ENCODE measurements around the gene HDAC9.

Gene HDAC9

DNA sequence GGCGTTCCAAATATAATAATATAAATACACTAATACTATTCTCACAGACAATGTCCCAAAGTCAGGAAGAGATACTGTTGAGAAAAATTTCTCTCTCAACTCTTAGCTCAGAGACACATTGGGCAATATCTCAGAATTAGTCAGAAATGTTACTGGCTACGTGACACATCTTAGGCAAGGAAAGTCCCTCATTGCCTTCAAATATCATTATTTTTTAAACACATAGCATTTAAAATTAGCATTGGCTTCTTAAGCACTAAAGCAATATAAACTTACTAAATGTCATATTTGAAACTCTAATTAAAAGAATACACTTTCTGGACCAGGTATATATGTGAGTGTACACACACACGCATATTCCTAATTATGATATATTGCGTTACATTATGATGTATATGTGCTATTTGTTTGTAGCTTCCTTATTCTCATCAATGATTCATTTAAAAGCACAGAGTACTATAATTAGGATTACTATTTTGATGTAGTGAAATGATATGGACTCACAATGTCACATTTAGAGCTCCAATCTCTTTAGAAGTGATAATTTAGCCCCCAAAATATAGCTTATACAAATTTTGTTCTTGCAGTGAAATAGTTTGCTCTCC is 366.1 kb downstream of the HDAC9 start:
- H2BK5ac ChIP-seq (ENCODE audit: low read length) = no peak overlapping the region
- H3K18ac ChIP-seq (ENCODE audit: low read length) = no peak overlapping the region
- H4K5ac ChIP-seq (ENCODE audit: low read length) = no peak overlapping the region
- no peaks in the 10 kb centered on the region for H3K4me1 ChIP-seq (ENCODE audit: control insufficient read depth, low read depth, low read length)
- WGBS (ENCODE audit: extremely low coverage, insufficient coverage, low lambda C conversion rate) = no CpG with 5 or more reads among the region's 4 CpGs
- H2BK15ac ChIP-seq (replicated peaks; ENCODE audit: low read depth) = no peak overlapping the region
- H2AK5ac ChIP-seq (ENCODE audit: low read length) = no peak overlapping the region
- H3K27me3 ChIP-seq (ENCODE audit: insufficient read depth, low read length, poor library complexity) = no peaks in the 10 kb centered on the region
- H3K36me3 ChIP-seq (ENCODE audit: control insufficient read depth, insufficient read depth, low read length) = no peaks in the 10 kb centered on the region
- no peak overlapping the region for H4K8ac ChIP-seq (ENCODE audit: low read depth, low read length)
- H3K27ac ChIP-seq (ENCODE audit: low read depth, low read length) = no peak overlapping the region
- no peak overlapping the region for H3K23ac ChIP-seq (ENCODE audit: low read length)
- H3K4ac ChIP-seq (ENCODE audit: low read depth, low read length) = no peak overlapping the region
- H3K4me3 ChIP-seq (ENCODE audit: low read length) = no peak overlapping the region
- no peak overlapping the region for H2BK120ac ChIP-seq (ENCODE audit: low read depth, low read length)
- DNase-seq = no peak
- H3K4me2 ChIP-seq (ENCODE audit: low read length) = no peak overlapping the region
- H3K9ac ChIP-seq (ENCODE audit: low read length) = no peak overlapping the region
- H3K79me1 ChIP-seq (ENCODE audit: low read length) = no peaks in the 10 kb centered on the region
- no peak overlapping the region for H3K56ac ChIP-seq (ENCODE audit: low read length)
- H3K79me2 ChIP-seq (ENCODE audit: control insufficient read depth, insufficient read depth, low read length) = no peaks in the 10 kb centered on the region

DNA sequence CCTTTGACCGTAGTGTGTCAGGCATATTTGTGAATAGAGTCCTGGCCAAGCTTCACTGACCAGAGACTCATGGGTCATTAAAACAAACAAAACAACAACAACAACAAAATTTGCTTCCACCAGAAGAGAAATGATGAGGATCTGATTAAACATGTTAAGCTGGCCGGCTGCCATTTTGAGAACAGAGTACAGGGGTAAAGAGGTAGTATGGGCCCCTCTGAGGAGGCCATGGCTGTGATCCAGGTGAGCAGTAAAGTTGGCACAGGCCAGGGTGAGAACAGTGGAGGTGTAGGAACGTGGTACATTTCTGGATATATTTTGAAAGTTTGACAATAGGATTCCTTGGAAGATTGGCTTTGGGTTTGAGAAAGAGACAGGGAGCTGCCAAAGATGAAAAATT is 369.4 kb downstream of the HDAC9 start:
- Histone ChIP-seq H3K4me1 (ENCODE audit: control insufficient read depth, low read depth, low read length) (no peaks in the 10 kb centered on the region), H3K18ac (ENCODE audit: low read length) (no peak overlapping the region), H2BK120ac (ENCODE audit: low read depth, low read length) (no peak overlapping the region), H3K4me2 (ENCODE audit: low read length) (no peak overlapping the region), H4K8ac (ENCODE audit: low read depth, low read length) (no peak overlapping the region), H2BK15ac (replicated peaks; ENCODE audit: low read depth) (no peak overlapping the region), H2BK5ac (ENCODE audit: low read length) (no peak overlapping the region), H3K36me3 (ENCODE audit: control insufficient read depth, insufficient read depth, low read length) (no peaks in the 10 kb centered on the region), H3K23ac (ENCODE audit: low read length) (no peak overlapping the region), H3K27me3 (ENCODE audit: insufficient read depth, low read length, poor library complexity) (no peaks in the 10 kb centered on the region), H4K5ac (ENCODE audit: low read length) (no peak overlapping the region), H3K27ac (ENCODE audit: low read depth, low read length) (no peak overlapping the region), H3K4ac (ENCODE audit: low read depth, low read length) (no peak overlapping the region), H3K9ac (ENCODE audit: low read length) (no peak overlapping the region), H3K79me1 (ENCODE audit: low read length) (no peaks in the 10 kb centered on the region), H3K4me3 (ENCODE audit: low read length) (no peak overlapping the region), H3K56ac (ENCODE audit: low read length) (no peak overlapping the region), H2AK5ac (ENCODE audit: low read length) (no peak overlapping the region), H3K79me2 (ENCODE audit: control insufficient read depth, insufficient read depth, low read length) (no peaks in the 10 kb centered on the region)
- DNase-seq = no peak
- no CpG with 5 or more reads among the region's 3 CpGs for WGBS (ENCODE audit: extremely low coverage, insufficient coverage, low lambda C conversion rate)

DNA sequence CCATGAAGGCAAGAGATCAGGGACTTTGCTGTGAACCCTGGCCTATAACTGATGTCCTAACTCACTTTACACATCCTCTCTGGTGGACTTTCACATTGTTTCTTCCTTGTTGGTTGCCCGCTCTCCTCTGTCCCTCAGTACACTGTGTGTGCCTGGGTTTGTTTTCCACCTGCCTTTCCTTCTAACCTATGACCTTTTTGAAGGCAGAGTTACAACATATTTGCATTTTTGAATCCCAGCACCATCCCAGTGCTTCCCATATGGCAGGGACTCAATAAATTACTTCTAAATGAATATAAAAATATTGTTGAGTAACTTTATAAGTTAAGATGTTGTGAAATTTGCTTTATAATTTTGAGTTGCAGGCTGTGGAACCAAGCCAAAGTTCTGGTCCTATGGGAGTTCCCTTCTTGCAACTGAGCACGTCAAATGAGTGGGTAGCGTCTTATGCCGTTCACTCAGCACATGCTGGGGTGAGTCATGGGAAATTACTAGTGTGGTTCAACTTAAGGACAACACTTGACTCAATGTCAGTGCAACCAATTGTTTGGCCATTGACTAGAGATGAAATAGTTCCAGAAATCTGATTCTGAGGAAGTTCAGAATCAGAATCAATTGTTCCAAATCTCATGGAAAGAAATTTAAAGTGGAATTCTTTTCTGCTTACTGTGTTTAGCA is 370.9 kb downstream of the HDAC9 start:
- Histone ChIP-seq H2BK5ac (ENCODE audit: low read length) (no peak overlapping the region), H3K27me3 (ENCODE audit: insufficient read depth, low read length, poor library complexity) (no peaks in the 10 kb centered on the region), H2BK120ac (ENCODE audit: low read depth, low read length) (no peak overlapping the region), H3K79me2 (ENCODE audit: control insufficient read depth, insufficient read depth, low read length) (no peaks in the 10 kb centered on the region), H3K23ac (ENCODE audit: low read length) (no peak overlapping the region), H3K4ac (ENCODE audit: low read depth, low read length) (no peak overlapping the region), H3K4me2 (ENCODE audit: low read length) (no peak overlapping the region), H3K4me3 (ENCODE audit: low read length) (no peak overlapping the region), H3K36me3 (ENCODE audit: control insufficient read depth, insufficient read depth, low read length) (no peaks in the 10 kb centered on the region), H3K79me1 (ENCODE audit: low read length) (no peaks in the 10 kb centered on the region), H3K27ac (ENCODE audit: low read depth, low read length) (no peak overlapping the region), H2AK5ac (ENCODE audit: low read length) (no peak overlapping the region), H3K18ac (ENCODE audit: low read length) (no peak overlapping the region), H4K8ac (ENCODE audit: low read depth, low read length) (no peak overlapping the region), H3K4me1 (ENCODE audit: control insufficient read depth, low read depth, low read length) (no peaks in the 10 kb centered on the region), H2BK15ac (replicated peaks; ENCODE audit: low read depth) (no peak overlapping the region), H4K5ac (ENCODE audit: low read length) (no peak overlapping the region), H3K56ac (ENCODE audit: low read length) (no peak overlapping the region), H3K9ac (ENCODE audit: low read length) (no peak overlapping the region)
- no peak for DNase-seq
- WGBS (ENCODE audit: extremely low coverage, insufficient coverage, low lambda C conversion rate) = no CpG with 5 or more reads among the region's 4 CpGs

DNA sequence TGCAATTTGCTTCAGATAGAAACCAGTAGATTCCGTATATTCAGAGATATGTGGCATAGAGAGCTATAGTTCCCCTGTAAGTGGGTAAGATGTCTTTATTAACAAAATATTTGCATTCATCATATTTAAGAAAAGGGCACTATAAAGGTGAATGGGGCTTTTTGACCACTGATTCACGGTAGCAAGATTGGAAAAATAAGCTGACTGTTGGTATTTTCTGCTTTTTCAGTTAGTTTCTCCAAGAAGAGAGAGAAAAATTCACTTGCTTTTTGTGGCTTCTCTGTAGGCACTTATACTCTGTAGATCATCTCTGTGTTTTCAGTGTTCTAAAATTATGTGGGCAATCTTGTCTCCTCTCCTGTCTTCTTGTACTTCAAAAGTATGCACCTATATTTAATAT is 376.8 kb downstream of the HDAC9 start:
- no peak for DNase-seq
- WGBS (ENCODE audit: extremely low coverage, insufficient coverage, low lambda C conversion rate) = no CpG with 5 or more reads among the region's 2 CpGs
- Histone ChIP-seq H3K4me2 (ENCODE audit: low read length) (no peak overlapping the region), H3K27ac (ENCODE audit: low read depth, low read length) (no peak overlapping the region), H3K4ac (ENCODE audit: low read depth, low read length) (no peak overlapping the region), H3K4me1 (ENCODE audit: control insufficient read depth, low read depth, low read length) (no peaks in the 10 kb centered on the region), H3K4me3 (ENCODE audit: low read length) (no peak overlapping the region), H3K23ac (ENCODE audit: low read length) (no peak overlapping the region), H3K79me2 (ENCODE audit: control insufficient read depth, insufficient read depth, low read length) (no peaks in the 10 kb centered on the region), H3K36me3 (ENCODE audit: control insufficient read depth, insufficient read depth, low read length) (no peaks in the 10 kb centered on the region), H4K5ac (ENCODE audit: low read length) (no peak overlapping the region), H3K9ac (ENCODE audit: low read length) (no peak overlapping the region), H4K8ac (ENCODE audit: low read depth, low read length) (no peak overlapping the region), H2BK5ac (ENCODE audit: low read length) (no peak overlapping the region), H3K56ac (ENCODE audit: low read length) (no peak overlapping the region), H3K18ac (ENCODE audit: low read length) (no peak overlapping the region), H2BK120ac (ENCODE audit: low read depth, low read length) (no peak overlapping the region), H3K27me3 (ENCODE audit: insufficient read depth, low read length, poor library complexity) (no peaks in the 10 kb centered on the region), H2AK5ac (ENCODE audit: low read length) (no peak overlapping the region), H2BK15ac (replicated peaks; ENCODE audit: low read depth) (no peak overlapping the region), H3K79me1 (ENCODE audit: low read length) (no peaks in the 10 kb centered on the region)

DNA sequence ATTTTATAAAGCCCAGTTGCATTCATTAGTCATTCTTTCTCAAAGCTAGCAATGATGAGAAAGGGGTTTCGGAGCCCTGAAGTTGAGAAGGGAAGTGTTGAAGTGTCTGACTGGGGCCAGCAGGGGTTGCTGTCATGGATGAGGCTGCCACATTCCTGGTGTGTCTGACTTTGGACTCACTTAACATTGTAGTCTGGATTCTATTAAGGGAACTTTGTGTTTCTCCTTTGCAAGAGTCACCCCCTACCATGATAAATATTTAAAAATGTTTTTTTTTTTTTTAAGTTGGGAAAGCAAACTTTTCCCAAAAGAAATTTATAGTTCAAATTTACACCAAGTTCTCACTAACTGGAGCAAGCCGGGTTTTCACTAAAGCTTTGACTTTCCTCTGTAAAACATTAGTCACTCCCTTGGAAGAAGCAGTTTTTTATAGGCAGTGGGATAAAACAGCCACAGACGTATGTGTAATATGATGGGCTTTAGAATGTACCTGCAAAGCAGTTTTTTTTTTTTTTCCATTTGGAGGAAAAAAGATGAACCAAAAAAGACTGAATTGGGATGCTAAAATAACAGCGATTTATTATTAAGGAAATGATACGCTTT is 378.3 kb downstream of the HDAC9 start:
- Histone ChIP-seq H3K27me3 (ENCODE audit: insufficient read depth, low read length, poor library complexity) (no peaks in the 10 kb centered on the region), H4K5ac (ENCODE audit: low read length) (no peak overlapping the region), H3K9ac (ENCODE audit: low read length) (no peak overlapping the region), H2BK5ac (ENCODE audit: low read length) (no peak overlapping the region), H3K4me1 (ENCODE audit: control insufficient read depth, low read depth, low read length) (no peaks in the 10 kb centered on the region), H3K4me3 (ENCODE audit: low read length) (no peak overlapping the region), H3K79me1 (ENCODE audit: low read length) (no peaks in the 10 kb centered on the region), H3K4me2 (ENCODE audit: low read length) (no peak overlapping the region), H4K8ac (ENCODE audit: low read depth, low read length) (no peak overlapping the region), H2AK5ac (ENCODE audit: low read length) (no peak overlapping the region), H3K36me3 (ENCODE audit: control insufficient read depth, insufficient read depth, low read length) (no peaks in the 10 kb centered on the region), H3K4ac (ENCODE audit: low read depth, low read length) (no peak overlapping the region), H3K79me2 (ENCODE audit: control insufficient read depth, insufficient read depth, low read length) (no peaks in the 10 kb centered on the region), H2BK120ac (ENCODE audit: low read depth, low read length) (no peak overlapping the region), H3K18ac (ENCODE audit: low read length) (no peak overlapping the region), H3K23ac (ENCODE audit: low read length) (no peak overlapping the region), H3K27ac (ENCODE audit: low read depth, low read length) (no peak overlapping the region), H3K56ac (ENCODE audit: low read length) (no peak overlapping the region), H2BK15ac (replicated peaks; ENCODE audit: low read depth) (no peak overlapping the region)
- peak; percentile 65 for DNase-seq
- no CpG with 5 or more reads among the region's 5 CpGs for WGBS (ENCODE audit: extremely low coverage, insufficient coverage, low lambda C conversion rate)

Measured in mesendoderm (in vitro differentiated cells).